Measurements from ENCODE around the gene CRYBA2. TPM values are rescaled to one million over a fixed set of nuclear protein-coding genes. Genes with fewer than 3 reads are reported as not detected.
A peak's percentile ranks its signal among the peaks of the same experiment; 100 is the strongest.

Gene CRYBA2
- total RNA-seq, 1 experiment from 2014 or later = not detected

GRCh38 chr2:219029829-219030165, 36.6 kb upstream of the CRYBA2 start:
- Histone ChIP-seq H3K27me3 (ENCODE audit: insufficient read depth, low read length) (peaks cover 18% of the 10 kb centered on the region), H3K4me2 (ENCODE audit: low read length) (no peak overlapping the region), H2AFZ (ENCODE audit: low read depth, low read length, poor library complexity, severe bottlenecking) (no peak overlapping the region), H3K79me2 (ENCODE audit: insufficient read depth, low read length) (no peaks in the 10 kb centered on the region), H3K9ac (ENCODE audit: low read length) (no peak overlapping the region), H3K4me3 (replicated peaks in 1 of 2; ENCODE audit: low read depth in 1 of 2, low read length in 2 of 2) (no peak overlapping the region), H3K9me3 (ENCODE audit: control insufficient read depth in 1 of 2, insufficient read depth in 1 of 2, low read depth in 1 of 2, low read length in 2 of 2) (no peaks in the 10 kb centered on the region), H3K27ac (ENCODE audit: low read depth, low read length) (no peak overlapping the region), H4K20me1 (ENCODE audit: insufficient read depth) (no peaks in the 10 kb centered on the region), H3K9me2 (ENCODE audit: insufficient read depth) (no peaks in the 10 kb centered on the region), H3K4me1 (ENCODE audit: control insufficient read depth in 1 of 2, insufficient read depth in 2 of 2, low read length in 2 of 2) (no peaks in the 10 kb centered on the region; a peak in 1 of 4 replicates), H3K36me3 (ENCODE audit: control insufficient read depth in 1 of 2, insufficient read depth in 2 of 2, low read length in 2 of 2) (no peaks in the 10 kb centered on the region)
- DNase-seq (ENCODE audit: low read depth, low spot score) (no peak), ATAC-seq (peak; percentile 97)
- ChIA-PET RAD21 (ENCODE audit: low non-redundant PET in 1 of 2, low total read pairs in 2 of 2, uncharacterized antibody in 2 of 2, unreplicated experiment in 2 of 2) (interaction anchor here (0.7 to 1.8 kb wide), 6 partner anchors 50 to 125 kb away, joined by 3 to 19 read pairs (median 4); no protein-coding TSS in a partner anchor), POLR2A (interaction anchor here (1.0 kb wide), 1 partner anchor 125 kb away, joined by 3 read pairs; no protein-coding TSS in a partner anchor), CTCF (interaction anchor here (0.6 to 5.3 kb wide), 43 partner anchors 10 to 358 kb away, joined by 3 to 97 read pairs (median 4); partner anchors contain the start of gene DNPEP)
- TF ChIP-seq RAD21 (IDR thresholded peaks at IDR 0.05; ENCODE audit: low read depth) (peak; percentile 92), POLR2A (IDR thresholded peaks at IDR 0.05; ENCODE audit: borderline replicate concordance, extremely low read depth, insufficient read depth, insufficient read length) (no peak), ZFX (IDR thresholded peaks at IDR 0.05) (no peak)
- TF ChIP-seq, protein P1, sequence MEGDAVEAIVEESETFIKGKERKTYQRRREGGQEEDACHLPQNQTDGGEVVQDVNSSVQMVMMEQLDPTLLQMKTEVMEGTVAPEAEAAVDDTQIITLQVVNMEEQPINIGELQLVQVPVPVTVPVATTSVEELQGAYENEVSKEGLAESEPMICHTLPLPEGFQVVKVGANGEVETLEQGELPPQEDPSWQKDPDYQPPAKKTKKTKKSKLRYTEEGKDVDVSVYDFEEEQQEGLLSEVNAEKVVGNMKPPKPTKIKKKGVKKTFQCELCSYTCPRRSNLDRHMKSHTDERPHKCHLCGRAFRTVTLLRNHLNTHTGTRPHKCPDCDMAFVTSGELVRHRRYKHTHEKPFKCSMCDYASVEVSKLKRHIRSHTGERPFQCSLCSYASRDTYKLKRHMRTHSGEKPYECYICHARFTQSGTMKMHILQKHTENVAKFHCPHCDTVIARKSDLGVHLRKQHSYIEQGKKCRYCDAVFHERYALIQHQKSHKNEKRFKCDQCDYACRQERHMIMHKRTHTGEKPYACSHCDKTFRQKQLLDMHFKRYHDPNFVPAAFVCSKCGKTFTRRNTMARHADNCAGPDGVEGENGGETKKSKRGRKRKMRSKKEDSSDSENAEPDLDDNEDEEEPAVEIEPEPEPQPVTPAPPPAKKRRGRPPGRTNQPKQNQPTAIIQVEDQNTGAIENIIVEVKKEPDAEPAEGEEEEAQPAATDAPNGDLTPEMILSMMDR (IDR thresholded peaks at IDR 0.05 in 2 of 3, conservative IDR thresholded peaks at IDR 0.05 in 1 of 3; ENCODE audit: borderline replicate concordance in 1 of 3, insufficient read depth in 1 of 3, low read depth in 2 of 3, low read length in 2 of 3) = peak; percentile 92 to 97 (median 96)
- no TSS peak for BruUV-seq (replicated peaks)
- intact Hi-C loops (cut with micrococcal nuclease) = loop anchor here (1.0 to 2.0 kb wide), 2 partner anchors 89 to 126 kb away; no protein-coding TSS in a partner anchor

- TF ChIP-seq ELF1 (IDR thresholded peaks at IDR 0.05; ENCODE audit: borderline replicate concordance, low read depth) = no peak
- TF ChIP-seq TCF7L2 (IDR thresholded peaks at IDR 0.05; ENCODE audit: borderline replicate concordance, extremely low read depth, insufficient read depth, insufficient read length) = no peak
- TF ChIP-seq, protein P2, sequence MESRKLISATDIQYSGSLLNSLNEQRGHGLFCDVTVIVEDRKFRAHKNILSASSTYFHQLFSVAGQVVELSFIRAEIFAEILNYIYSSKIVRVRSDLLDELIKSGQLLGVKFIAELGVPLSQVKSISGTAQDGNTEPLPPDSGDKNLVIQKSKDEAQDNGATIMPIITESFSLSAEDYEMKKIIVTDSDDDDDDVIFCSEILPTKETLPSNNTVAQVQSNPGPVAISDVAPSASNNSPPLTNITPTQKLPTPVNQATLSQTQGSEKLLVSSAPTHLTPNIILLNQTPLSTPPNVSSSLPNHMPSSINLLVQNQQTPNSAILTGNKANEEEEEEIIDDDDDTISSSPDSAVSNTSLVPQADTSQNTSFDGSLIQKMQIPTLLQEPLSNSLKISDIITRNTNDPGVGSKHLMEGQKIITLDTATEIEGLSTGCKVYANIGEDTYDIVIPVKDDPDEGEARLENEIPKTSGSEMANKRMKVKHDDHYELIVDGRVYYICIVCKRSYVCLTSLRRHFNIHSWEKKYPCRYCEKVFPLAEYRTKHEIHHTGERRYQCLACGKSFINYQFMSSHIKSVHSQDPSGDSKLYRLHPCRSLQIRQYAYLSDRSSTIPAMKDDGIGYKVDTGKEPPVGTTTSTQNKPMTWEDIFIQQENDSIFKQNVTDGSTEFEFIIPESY (IDR thresholded peaks at IDR 0.05; ENCODE audit: extremely low read depth, insufficient replicate concordance, low read length) = no peak
- CTCF ChIA-PET = interaction anchor here (0.6 to 5.3 kb wide), 42 partner anchors 9 to 359 kb away, joined by 3 to 97 read pairs (median 4); partner anchors contain the start of gene DNPEP
- H3K9me3 ChIP-seq (ENCODE audit: control insufficient read depth in 1 of 2, insufficient read depth in 1 of 2, low read depth in 1 of 2, low read length in 2 of 2) = no peaks in the 10 kb centered on the region
- DNase-seq (ENCODE audit: low read depth, low spot score) (peak; percentile 40), ATAC-seq (0 out of 2 replicates have a peak, but pooled peaks have one; percentile 5)
- H3K4me2 ChIP-seq (ENCODE audit: low read length) = no peak overlapping the region
- H3K36me3 ChIP-seq (ENCODE audit: control insufficient read depth in 1 of 2, insufficient read depth in 2 of 2, low read length in 2 of 2) = no peaks in the 10 kb centered on the region
- intact Hi-C loops (cut with micrococcal nuclease) = loop anchor here (1.0 to 2.0 kb wide), 2 partner anchors 90 to 126 kb away; no protein-coding TSS in a partner anchor
- H3K4me1 ChIP-seq (ENCODE audit: control insufficient read depth in 1 of 2, insufficient read depth in 2 of 2, low read length in 2 of 2) = no peaks in the 10 kb centered on the region; a peak in 1 of 4 replicates
- no peak overlapping the region for H2AFZ ChIP-seq (ENCODE audit: low read depth, low read length, poor library complexity, severe bottlenecking)
- H3K4me3 ChIP-seq (replicated peaks in 1 of 2; ENCODE audit: low read depth in 1 of 2, low read length in 2 of 2) = no peak overlapping the region
- no peak overlapping the region for H3K27ac ChIP-seq (ENCODE audit: low read depth, low read length)
- POLR2A ChIA-PET = interaction anchor here (1.0 kb wide), 1 partner anchor 126 kb away, joined by 3 read pairs; no protein-coding TSS in a partner anchor
- no peaks in the 10 kb centered on the region for H3K79me2 ChIP-seq (ENCODE audit: insufficient read depth, low read length)
- RAD21 ChIA-PET (ENCODE audit: low non-redundant PET in 1 of 2, low total read pairs in 2 of 2, uncharacterized antibody in 2 of 2, unreplicated experiment in 2 of 2) = interaction anchor here (0.7 to 1.8 kb wide), 6 partner anchors 49 to 125 kb away, joined by 3 to 19 read pairs (median 4); no protein-coding TSS in a partner anchor
- no peaks in the 10 kb centered on the region for H4K20me1 ChIP-seq (ENCODE audit: insufficient read depth)
- no peak overlapping the region for H3K9ac ChIP-seq (ENCODE audit: low read length)
- H3K27me3 ChIP-seq (ENCODE audit: insufficient read depth, low read length) = peaks cover 12% of the 10 kb centered on the region
- no peaks in the 10 kb centered on the region for H3K9me2 ChIP-seq (ENCODE audit: insufficient read depth)
- BruUV-seq (replicated peaks) = no TSS peak
These were observed 36.0 kb upstream of the CRYBA2 start for GRCh38 chr2:219028996-219029828.

Measured in HCT116 (cell line).